H1 (cell line): ENCODE measurements around the gene PTPRE.

Source experiments
- CEBPB ChIP-seq: IDR thresholded peaks from 2 replicates; pipeline ENCODE4 v1.6.1; 2012; ENCODE audit warnings: low read depth, low read length
- GTF2F1 ChIP-seq: IDR thresholded peaks from 2 replicates; pipeline ENCODE4 v1.6.1; 2012; ENCODE audit warnings: low read depth, low read length, improper control_type of control experiment, borderline replicate concordance
- POLR2A ChIP-seq, 2 experiments: IDR thresholded peaks; 1 replicate in 1 of 2; 2 replicates in 1 of 2; pipeline ENCODE4 v1.6.1; 2011; ENCODE audit warnings: low read depth in 2 of 2, low read length in 2 of 2, mild to moderate bottlenecking in 2 of 2; ENCODE audit errors: control extremely low read depth in 1 of 2
- RXRA ChIP-seq: IDR thresholded peaks from 2 replicates; pipeline ENCODE4 v1.6.1; 2011; ENCODE audit warnings: low read depth, mild to moderate bottlenecking, low read length, moderate library complexity; ENCODE audit not compliant: insufficient read depth
- SAP30 ChIP-seq: fragments of 300-600 bp; sonication (generic); IDR thresholded peaks from 2 replicates; pipeline ENCODE4 v1.7.1; 2012; ENCODE audit warnings: low read length, moderate library complexity, mild to moderate bottlenecking, inconsistent platforms; ENCODE audit not compliant: insufficient read depth, insufficient replicate concordance
- SIN3A ChIP-seq, 2 experiments: IDR thresholded peaks in 1 of 2; conservative IDR thresholded peaks in 1 of 2; 2 replicates each; pipeline ENCODE4 v1.6.1; 2011 to 2012; ENCODE audit warnings: low read length in 2 of 2, improper control_type of control experiment in 1 of 2, low read depth in 1 of 2, mild to moderate bottlenecking in 1 of 2
- TAF7 ChIP-seq: optimal IDR thresholded peaks from 2 replicates; pipeline ENCODE3; 2011; ENCODE audit warnings: low read depth, mild to moderate bottlenecking, inconsistent platforms, low read length, moderate library complexity, borderline replicate concordance
- TF ChIP-seq, protein P1 (sequence below), 3 experiments: IDR thresholded peaks; 1 replicate in 2 of 3; 2 replicates in 1 of 3; pipeline versions ENCODE4 v1.5.1 to v1.6.1; 2011; ENCODE audit warnings: low read length in 3 of 3, mild to moderate bottlenecking in 3 of 3, inconsistent platforms in 2 of 3, low read depth in 1 of 3, moderate library complexity in 1 of 3; ENCODE audit not compliant: insufficient read depth in 1 of 3; ENCODE audit errors: control extremely low read depth in 1 of 3

GRCh38 chr10:127922675-127923366 is 15.9 kb downstream of the PTPRE start:
- TF ChIP-seq, protein P1, sequence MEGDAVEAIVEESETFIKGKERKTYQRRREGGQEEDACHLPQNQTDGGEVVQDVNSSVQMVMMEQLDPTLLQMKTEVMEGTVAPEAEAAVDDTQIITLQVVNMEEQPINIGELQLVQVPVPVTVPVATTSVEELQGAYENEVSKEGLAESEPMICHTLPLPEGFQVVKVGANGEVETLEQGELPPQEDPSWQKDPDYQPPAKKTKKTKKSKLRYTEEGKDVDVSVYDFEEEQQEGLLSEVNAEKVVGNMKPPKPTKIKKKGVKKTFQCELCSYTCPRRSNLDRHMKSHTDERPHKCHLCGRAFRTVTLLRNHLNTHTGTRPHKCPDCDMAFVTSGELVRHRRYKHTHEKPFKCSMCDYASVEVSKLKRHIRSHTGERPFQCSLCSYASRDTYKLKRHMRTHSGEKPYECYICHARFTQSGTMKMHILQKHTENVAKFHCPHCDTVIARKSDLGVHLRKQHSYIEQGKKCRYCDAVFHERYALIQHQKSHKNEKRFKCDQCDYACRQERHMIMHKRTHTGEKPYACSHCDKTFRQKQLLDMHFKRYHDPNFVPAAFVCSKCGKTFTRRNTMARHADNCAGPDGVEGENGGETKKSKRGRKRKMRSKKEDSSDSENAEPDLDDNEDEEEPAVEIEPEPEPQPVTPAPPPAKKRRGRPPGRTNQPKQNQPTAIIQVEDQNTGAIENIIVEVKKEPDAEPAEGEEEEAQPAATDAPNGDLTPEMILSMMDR (IDR thresholded peaks at IDR 0.05; ENCODE audit: control extremely low read depth in 1 of 3, insufficient read depth in 1 of 3, low read depth in 1 of 3, low read length in 3 of 3) = no peak
- no peak for TF ChIP-seq POLR2A (IDR thresholded peaks at IDR 0.05; ENCODE audit: control extremely low read depth in 1 of 2, low read depth in 2 of 2, low read length in 2 of 2)
- no peak for TF ChIP-seq CEBPB
- TF ChIP-seq SIN3A (conservative IDR thresholded peaks at IDR 0.05 in 1 of 2, IDR thresholded peaks at IDR 0.05 in 1 of 2; ENCODE audit: low read depth in 1 of 2, low read length in 2 of 2) = no peak
- no peak for TF ChIP-seq GTF2F1
- no peak for TF ChIP-seq SAP30
- TF ChIP-seq TAF7 = no peak
- TF ChIP-seq RXRA = no peak
